BLaER1 treated with 17β-estradiol and CSF1 and Interleukin-3, amounts not matched to agents 10 nM and 100 nM (cell line): Measurements from ENCODE around the gene RASL10B.
"Not testable (repeated sequence)": the region's sequence is repeated elsewhere in the genome, so short reads cannot be mapped to it uniquely, and the experiment has no call there.

Experiments
- H3K27ac ChIP-seq, 11 experiments: shearing (Covaris generic); formaldehyde crosslinking; 2 replicates each; pipeline ENCODE4 v1.8.1; 2022
- H3K27me3 ChIP-seq, 11 experiments: shearing (Covaris generic); formaldehyde crosslinking; 2 replicates each; pipeline ENCODE4 v1.8.1; 2022
- H3K36me3 ChIP-seq, 11 experiments: shearing (Covaris generic); formaldehyde crosslinking; 2 replicates each; pipeline ENCODE4 v1.8.1; 2022
- H3K4me1 ChIP-seq, 10 experiments: shearing (Covaris generic); formaldehyde crosslinking; 2 replicates each; pipeline ENCODE4 v1.8.1; 2022
- H3K4me2 ChIP-seq, 11 experiments: shearing (Covaris generic); formaldehyde crosslinking; 2 replicates each; pipeline ENCODE4 v1.8.1; 2022
- H3K4me3 ChIP-seq, 10 experiments: shearing (Covaris generic); formaldehyde crosslinking; 2 replicates each; pipeline ENCODE4 v1.8.1; 2022
- H3K9ac ChIP-seq, 11 experiments: shearing (Covaris generic); formaldehyde crosslinking; 2 replicates each; pipeline ENCODE4 v1.8.1; 2022
- H3K9me3 ChIP-seq, 11 experiments: shearing (Covaris generic); formaldehyde crosslinking; replicated peaks in 1 of 11; 2 replicates each; pipeline ENCODE4 v1.8.1; 2022
- H4K20me1 ChIP-seq, 11 experiments: shearing (Covaris generic); formaldehyde crosslinking; 2 replicates each; pipeline ENCODE4 v1.8.1; 2022
- Cebpa-rat ChIP-seq, 11 experiments: shearing (Covaris generic); IDR thresholded peaks; 2 replicates each; pipeline ENCODE4 v1.8.1; 2022

Gene RASL10B

GRCh38 chr17:35748979-35749378 is 17.5 kb downstream of the RASL10B start:
- no peak overlapping the region for H3K4me3 ChIP-seq
- peaks cover 8 to 22% (median 17%) of the 10 kb centered on the region in 10 experiments; a peak in 19 of 20 replicates for H3K4me1 ChIP-seq
- no peaks in the 10 kb centered on the region for H3K36me3 ChIP-seq
- H3K27ac ChIP-seq = no peak overlapping the region
- peaks cover 27 to 38% (median 34%) of the 10 kb centered on the region in 11 experiments for H3K27me3 ChIP-seq
- no peak for TF ChIP-seq Cebpa-rat (IDR thresholded peaks at IDR 0.05)
- no peak overlapping the region for H3K4me2 ChIP-seq
- H4K20me1 ChIP-seq = peaks cover 0 to 51% (median 0%) of the 10 kb centered on the region in 11 experiments; a peak in 9 of 22 replicates
- H3K9ac ChIP-seq = no peak overlapping the region
- H3K9me3 ChIP-seq = no peaks in the 10 kb centered on the region

- TF ChIP-seq Cebpa-rat (IDR thresholded peaks at IDR 0.05) = no peak
- Histone ChIP-seq H3K27me3 (peaks cover 27 to 38% (median 34%) of the 10 kb centered on the region in 11 experiments), H3K27ac (no peak overlapping the region), H3K36me3 (no peaks in the 10 kb centered on the region), H3K9ac (0 out of 22 replicates have a peak overlapping the region, but pooled peaks of 2 of the 11 experiments have one; percentile 4 to 22), H3K4me1 (peaks cover 8 to 22% (median 17%) of the 10 kb centered on the region in 10 experiments; a peak in 19 of 20 replicates), H3K9me3 (no peaks in the 10 kb centered on the region), H3K4me2 (peak overlapping the region; percentile 41 to 71 (median 61)), H4K20me1 (peaks cover 0 to 44% (median 0%) of the 10 kb centered on the region in 11 experiments; a peak in 9 of 22 replicates), H3K4me3 (peak overlapping the region in 3 of 10 experiments; percentile 18 to 28 (median 23); a peak in 2 of 20 replicates)
Measured at GRCh38 chr17:35749560-35750412, 18.3 kb downstream of the RASL10B start.

- peak overlapping the region in 2 of 10 experiments; percentile 18 to 28; a peak in 1 of 20 replicates for H3K4me3 ChIP-seq
- no peak overlapping the region for H3K27ac ChIP-seq
- H3K4me1 ChIP-seq = peaks cover 10 to 22% (median 17%) of the 10 kb centered on the region in 10 experiments; a peak in 19 of 20 replicates
- H3K9me3 ChIP-seq = no peaks in the 10 kb centered on the region
- H3K4me2 ChIP-seq = peak overlapping the region; percentile 41 to 71 (median 61)
- 0 out of 22 replicates have a peak overlapping the region, but pooled peaks of 2 of the 11 experiments have one; percentile 4 to 22 for H3K9ac ChIP-seq
- H3K27me3 ChIP-seq = peaks cover 27 to 38% (median 34%) of the 10 kb centered on the region in 11 experiments
- no peak for TF ChIP-seq Cebpa-rat (IDR thresholded peaks at IDR 0.05)
- no peaks in the 10 kb centered on the region for H3K36me3 ChIP-seq
- H4K20me1 ChIP-seq = peaks cover 0 to 41% (median 0%) of the 10 kb centered on the region in 11 experiments; a peak in 6 of 22 replicates
Measured at GRCh38 chr17:35750526-35751395, 19.3 kb downstream of the RASL10B start.

GRCh38 chr17:35751541-35751940 is 20.1 kb downstream of the RASL10B start:
- H3K4me1 ChIP-seq = peaks cover 13 to 22% (median 17%) of the 10 kb centered on the region in 10 experiments; a peak in 19 of 20 replicates
- not testable (repeated sequence) for H3K36me3 ChIP-seq, H3K27ac ChIP-seq, H3K9ac ChIP-seq, H3K4me2 ChIP-seq, H3K9me3 ChIP-seq, H3K4me3 ChIP-seq
- peaks cover 27 to 38% (median 34%) of the 10 kb centered on the region in 11 experiments for H3K27me3 ChIP-seq
- H4K20me1 ChIP-seq = peaks cover 0 to 33% (median 0%) of the 10 kb centered on the region in 11 experiments; a peak in 6 of 22 replicates

GRCh38 chr17:35752471-35752870 is 21.0 kb downstream of the RASL10B start:
- no peak overlapping the region for H3K4me3 ChIP-seq
- 0 out of 22 replicates have a peak, but pooled peaks cover 0 to 3% (median 0%) of the 10 kb centered on the region in 11 experiments for H3K9me3 ChIP-seq
- TF ChIP-seq Cebpa-rat (IDR thresholded peaks at IDR 0.05) = no peak
- H4K20me1 ChIP-seq = peaks cover 0 to 30% (median 0%) of the 10 kb centered on the region in 11 experiments; a peak in 6 of 22 replicates
- peaks cover 13 to 22% (median 18%) of the 10 kb centered on the region in 10 experiments; a peak in 19 of 20 replicates for H3K4me1 ChIP-seq
- H3K4me2 ChIP-seq = peak overlapping the region in 8 of 11 experiments; percentile 4 to 59 (median 30); a peak in 10 of 22 replicates
- H3K27me3 ChIP-seq = peaks cover 27 to 38% (median 34%) of the 10 kb centered on the region in 11 experiments
- no peak overlapping the region for H3K27ac ChIP-seq
- no peak overlapping the region for H3K9ac ChIP-seq
- H3K36me3 ChIP-seq = no peaks in the 10 kb centered on the region

- Histone ChIP-seq H3K4me3 (no peak within 1 kb of the TSS), H3K36me3 (no peaks in the 10 kb centered on the region), H3K9ac (no peak within 1 kb of the TSS), H3K9me3 (0 out of 22 replicates have a peak, but pooled peaks cover 0 to 3% (median 0%) of the 10 kb centered on the region in 11 experiments), H3K27ac (no peak within 1 kb of the TSS), H3K4me1 (peaks cover 13 to 22% (median 18%) of the 10 kb centered on the region in 10 experiments; a peak in 19 of 20 replicates), H3K4me2 (peak within 1 kb of the TSS in 8 of 11 experiments; percentile 4 to 59 (median 30); a peak in 10 of 22 replicates), H3K27me3 (peaks cover 27 to 36% (median 33%) of the 10 kb centered on the region in 11 experiments), H4K20me1 (peaks cover 0 to 24% (median 0%) of the 10 kb centered on the region in 11 experiments; a peak in 6 of 22 replicates)
- TF ChIP-seq Cebpa-rat (IDR thresholded peaks at IDR 0.05) = no peak
Measured at GRCh38 chr17:35752945-35753764, 21.7 kb downstream of the RASL10B start, which contains the start of gene GAS2L2. Gene GAS2L2 (minus strand): TSS chr17:35753239. CDS start chr17:35752850, 389 bp downstream.

GRCh38 chr17:35757243-35757642 is 25.8 kb downstream of the RASL10B start:
- TF ChIP-seq Cebpa-rat (IDR thresholded peaks at IDR 0.05) = no peak
- no peaks in the 10 kb centered on the region for H3K36me3 ChIP-seq

More at GRCh38 chr17:35757243-35757642, 25.8 kb downstream of the RASL10B start:
- H3K9me3 ChIP-seq = 0 out of 22 replicates have a peak, but pooled peaks cover 0 to 3% (median 0%) of the 10 kb centered on the region in 11 experiments
- no peak overlapping the region for H3K9ac ChIP-seq
- H3K27ac ChIP-seq = no peak overlapping the region
- H3K4me2 ChIP-seq = no peak overlapping the region
- no peak overlapping the region for H3K4me3 ChIP-seq
- peaks cover 0 to 8% (median 0%) of the 10 kb centered on the region in 11 experiments; a peak in 2 of 22 replicates for H4K20me1 ChIP-seq
- peaks cover 4 to 14% (median 7%) of the 10 kb centered on the region in 10 experiments; a peak in 16 of 20 replicates for H3K4me1 ChIP-seq
- peaks cover 0 to 5% (median 0%) of the 10 kb centered on the region in 11 experiments; a peak in 3 of 22 replicates for H3K27me3 ChIP-seq
